Measurements from ENCODE around the gene CTSL. TPM values are rescaled to one million over a fixed set of nuclear protein-coding genes. Genes with fewer than 3 reads are reported as not detected.
"Not testable (repeated sequence)": the region's sequence is repeated elsewhere in the genome, so short reads cannot be mapped to it uniquely, and the experiment has no call there.

The CTSL gene
- total RNA-seq, 1 experiment from 2014 or later = not detected

GRCh38 chr9:87749335-87750035 is 23.6 kb downstream of the CTSL start:
- no peak for DNase-seq
- no peak overlapping the region for H3K9ac ChIP-seq (ENCODE audit: low read length)
- H3K4me1 ChIP-seq (ENCODE audit: low read length) = no peaks in the 10 kb centered on the region
- no peaks in the 10 kb centered on the region for H3K79me2 ChIP-seq (ENCODE audit: low read length)
- H4K20me1 ChIP-seq (ENCODE audit: insufficient read depth, low read depth, low read length) = no peaks in the 10 kb centered on the region
- H3K27me3 ChIP-seq (ENCODE audit: low read length) = no peaks in the 10 kb centered on the region
- no peaks in the 10 kb centered on the region for H3K9me2 ChIP-seq (replicated peaks; ENCODE audit: insufficient read depth, low read length)
- H3K4me3 ChIP-seq (ENCODE audit: low read length) = no peak overlapping the region
- no peaks in the 10 kb centered on the region for H3K9me3 ChIP-seq (ENCODE audit: low read length)
- H3K4me2 ChIP-seq (ENCODE audit: low read depth, low read length, poor library complexity, severe bottlenecking) = no peak overlapping the region
- H2AFZ ChIP-seq (ENCODE audit: low read length) = no peak overlapping the region
- H3K27ac ChIP-seq (ENCODE audit: low read length) = no peak overlapping the region
- no peaks in the 10 kb centered on the region for H3K36me3 ChIP-seq (ENCODE audit: insufficient read depth, low read length)

GRCh38 chr9:87750726-87751125 is 24.8 kb downstream of the CTSL start:
- H3K9ac ChIP-seq (ENCODE audit: low read length) = no peak overlapping the region
- H3K27me3 ChIP-seq (ENCODE audit: low read length) = no peaks in the 10 kb centered on the region
- no peaks in the 10 kb centered on the region for H3K36me3 ChIP-seq (ENCODE audit: insufficient read depth, low read length)
- no peak overlapping the region for H2AFZ ChIP-seq (ENCODE audit: low read length)
- no peak overlapping the region for H3K4me3 ChIP-seq (ENCODE audit: low read length)
- no peaks in the 10 kb centered on the region for H4K20me1 ChIP-seq (ENCODE audit: insufficient read depth, low read depth, low read length)
- H3K79me2 ChIP-seq (ENCODE audit: low read length) = no peaks in the 10 kb centered on the region
- H3K9me3 ChIP-seq (ENCODE audit: low read length) = no peaks in the 10 kb centered on the region
- H3K4me1 ChIP-seq (ENCODE audit: low read length) = no peaks in the 10 kb centered on the region
- H3K27ac ChIP-seq (ENCODE audit: low read length) = no peak overlapping the region
- H3K4me2 ChIP-seq (ENCODE audit: low read depth, low read length, poor library complexity, severe bottlenecking) = no peak overlapping the region
- no peak for DNase-seq
- no peaks in the 10 kb centered on the region for H3K9me2 ChIP-seq (replicated peaks; ENCODE audit: insufficient read depth, low read length)

- H3K9me3 ChIP-seq (ENCODE audit: low read length) = no peaks in the 10 kb centered on the region
- H3K9ac ChIP-seq (ENCODE audit: low read length) = no peak overlapping the region
- H2AFZ ChIP-seq (ENCODE audit: low read length) = no peak overlapping the region
- no peak for DNase-seq
- no peaks in the 10 kb centered on the region for H3K4me1 ChIP-seq (ENCODE audit: low read length)
- H3K79me2 ChIP-seq (ENCODE audit: low read length) = no peaks in the 10 kb centered on the region
- no peaks in the 10 kb centered on the region for H3K9me2 ChIP-seq (replicated peaks; ENCODE audit: insufficient read depth, low read length)
- no peaks in the 10 kb centered on the region for H3K36me3 ChIP-seq (ENCODE audit: insufficient read depth, low read length)
- H3K4me2 ChIP-seq (ENCODE audit: low read depth, low read length, poor library complexity, severe bottlenecking) = no peak overlapping the region
- H3K27ac ChIP-seq (ENCODE audit: low read length) = no peak overlapping the region
- H4K20me1 ChIP-seq (ENCODE audit: insufficient read depth, low read depth, low read length) = no peaks in the 10 kb centered on the region
- H3K4me3 ChIP-seq (ENCODE audit: low read length) = no peak overlapping the region
- H3K27me3 ChIP-seq (ENCODE audit: low read length) = no peaks in the 10 kb centered on the region
Observed at GRCh38 chr9:87751423-87751822, 25.5 kb downstream of the CTSL start.

- no peaks in the 10 kb centered on the region for H3K79me2 ChIP-seq (ENCODE audit: low read length)
- H3K4me3 ChIP-seq (ENCODE audit: low read length) = no peak overlapping the region
- no peaks in the 10 kb centered on the region for H3K4me1 ChIP-seq (ENCODE audit: low read length)
- H4K20me1 ChIP-seq (ENCODE audit: insufficient read depth, low read depth, low read length) = no peaks in the 10 kb centered on the region
- H3K27me3 ChIP-seq (ENCODE audit: low read length) = no peaks in the 10 kb centered on the region
- H3K4me2 ChIP-seq (ENCODE audit: low read depth, low read length, poor library complexity, severe bottlenecking) = no peak overlapping the region
- no peak overlapping the region for H3K27ac ChIP-seq (ENCODE audit: low read length)
- no peaks in the 10 kb centered on the region for H3K9me2 ChIP-seq (replicated peaks; ENCODE audit: insufficient read depth, low read length)
- DNase-seq = no peak
- no peak overlapping the region for H3K9ac ChIP-seq (ENCODE audit: low read length)
- no peaks in the 10 kb centered on the region for H3K9me3 ChIP-seq (ENCODE audit: low read length)
- H3K36me3 ChIP-seq (ENCODE audit: insufficient read depth, low read length) = no peaks in the 10 kb centered on the region
- no peak overlapping the region for H2AFZ ChIP-seq (ENCODE audit: low read length)
Observed at GRCh38 chr9:87751868-87752267, 25.9 kb downstream of the CTSL start.

- no peaks in the 10 kb centered on the region for H3K36me3 ChIP-seq (ENCODE audit: insufficient read depth, low read length)
- no peaks in the 10 kb centered on the region for H4K20me1 ChIP-seq (ENCODE audit: insufficient read depth, low read depth, low read length)
- no peak for DNase-seq
- no peaks in the 10 kb centered on the region for H3K27me3 ChIP-seq (ENCODE audit: low read length)
- no peaks in the 10 kb centered on the region for H3K79me2 ChIP-seq (ENCODE audit: low read length)
- no peaks in the 10 kb centered on the region for H3K9me2 ChIP-seq (replicated peaks; ENCODE audit: insufficient read depth, low read length)
- no peak overlapping the region for H3K4me2 ChIP-seq (ENCODE audit: low read depth, low read length, poor library complexity, severe bottlenecking)
- H2AFZ ChIP-seq (ENCODE audit: low read length) = no peak overlapping the region
- H3K4me1 ChIP-seq (ENCODE audit: low read length) = no peaks in the 10 kb centered on the region
- H3K9me3 ChIP-seq (ENCODE audit: low read length) = no peaks in the 10 kb centered on the region
- no peak overlapping the region for H3K27ac ChIP-seq (ENCODE audit: low read length)
- H3K4me3 ChIP-seq (ENCODE audit: low read length) = no peak overlapping the region
- H3K9ac ChIP-seq (ENCODE audit: low read length) = no peak overlapping the region
Observed at GRCh38 chr9:87753313-87753712, 27.4 kb downstream of the CTSL start.

- not testable (repeated sequence) for H3K27ac ChIP-seq (ENCODE audit: low read length)
Observed at GRCh38 chr9:87758330-87758729, 32.4 kb downstream of the CTSL start.

GRCh38 chr9:87759980-87760379 is 34.1 kb downstream of the CTSL start:
- not testable (repeated sequence) for H3K4me2 ChIP-seq (ENCODE audit: low read depth, low read length, poor library complexity, severe bottlenecking); H3K4me3 ChIP-seq (ENCODE audit: low read length); H3K27ac ChIP-seq (ENCODE audit: low read length); DNase-seq; H3K36me3 ChIP-seq (ENCODE audit: insufficient read depth, low read length); H3K9me2 ChIP-seq (replicated peaks; ENCODE audit: insufficient read depth, low read length); H4K20me1 ChIP-seq (ENCODE audit: insufficient read depth, low read depth, low read length); H3K79me2 ChIP-seq (ENCODE audit: low read length); H3K9me3 ChIP-seq (ENCODE audit: low read length); H2AFZ ChIP-seq (ENCODE audit: low read length); H3K27me3 ChIP-seq (ENCODE audit: low read length); H3K9ac ChIP-seq (ENCODE audit: low read length); H3K4me1 ChIP-seq (ENCODE audit: low read length)

More at GRCh38 chr9:87758330-87758729, 32.4 kb downstream of the CTSL start:
- H3K9ac ChIP-seq (ENCODE audit: low read length); H3K9me2 ChIP-seq (replicated peaks; ENCODE audit: insufficient read depth, low read length); H3K79me2 ChIP-seq (ENCODE audit: low read length); H3K4me3 ChIP-seq (ENCODE audit: low read length); H3K36me3 ChIP-seq (ENCODE audit: insufficient read depth, low read length); H2AFZ ChIP-seq (ENCODE audit: low read length); H3K4me2 ChIP-seq (ENCODE audit: low read depth, low read length, poor library complexity, severe bottlenecking); DNase-seq; H3K27me3 ChIP-seq (ENCODE audit: low read length); H3K4me1 ChIP-seq (ENCODE audit: low read length); H4K20me1 ChIP-seq (ENCODE audit: insufficient read depth, low read depth, low read length); H3K9me3 ChIP-seq (ENCODE audit: low read length): not testable (repeated sequence)

GRCh38 chr9:87760529-87760928 is 34.6 kb downstream of the CTSL start:
- no peak overlapping the region for H3K4me2 ChIP-seq (ENCODE audit: low read depth, low read length, poor library complexity, severe bottlenecking)
- H2AFZ ChIP-seq (ENCODE audit: low read length) = no peak overlapping the region
- no peaks in the 10 kb centered on the region for H3K27me3 ChIP-seq (ENCODE audit: low read length)
- H3K27ac ChIP-seq (ENCODE audit: low read length) = no peak overlapping the region
- no peaks in the 10 kb centered on the region for H3K9me2 ChIP-seq (replicated peaks; ENCODE audit: insufficient read depth, low read length)
- H3K79me2 ChIP-seq (ENCODE audit: low read length) = no peaks in the 10 kb centered on the region
- H3K4me1 ChIP-seq (ENCODE audit: low read length) = no peaks in the 10 kb centered on the region
- H3K36me3 ChIP-seq (ENCODE audit: insufficient read depth, low read length) = no peaks in the 10 kb centered on the region
- DNase-seq = no peak
- no peak overlapping the region for H3K4me3 ChIP-seq (ENCODE audit: low read length)
- H4K20me1 ChIP-seq (ENCODE audit: insufficient read depth, low read depth, low read length) = no peaks in the 10 kb centered on the region
- H3K9me3 ChIP-seq (ENCODE audit: low read length) = no peaks in the 10 kb centered on the region
- H3K9ac ChIP-seq (ENCODE audit: low read length) = no peak overlapping the region

Measured in Karpas-422 (cell line).